LNCAP (cell line): ENCODE data around the gene SERPINB4.

Experiments
- TF ChIP-seq, protein P1 (sequence below): fragments of 450-650 bp; IDR thresholded peaks from 2 replicates; pipeline ENCODE4 v1.5.1; 2017; ENCODE audit warnings: mild to moderate bottlenecking

Gene SERPINB4

DNA sequence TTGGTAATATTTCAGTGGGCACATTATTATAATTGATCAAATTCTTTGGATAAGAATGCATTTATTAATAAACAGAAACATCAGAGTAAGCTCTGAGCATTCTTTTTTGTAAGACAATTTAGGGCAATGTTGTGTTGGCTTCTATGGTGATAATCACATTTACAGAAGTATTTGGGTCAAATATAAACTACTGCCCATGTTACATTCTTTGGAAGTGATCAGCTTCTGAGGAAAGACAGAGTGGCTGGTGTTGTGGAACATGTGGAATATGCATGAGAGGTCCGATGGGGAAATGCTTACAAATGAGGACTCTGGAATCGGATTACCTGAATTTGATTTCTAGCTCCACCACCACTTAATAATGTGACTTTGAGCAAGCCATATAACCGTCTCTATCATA lies 37.5 kb downstream of the SERPINB4 start:
- TF ChIP-seq, protein P1, sequence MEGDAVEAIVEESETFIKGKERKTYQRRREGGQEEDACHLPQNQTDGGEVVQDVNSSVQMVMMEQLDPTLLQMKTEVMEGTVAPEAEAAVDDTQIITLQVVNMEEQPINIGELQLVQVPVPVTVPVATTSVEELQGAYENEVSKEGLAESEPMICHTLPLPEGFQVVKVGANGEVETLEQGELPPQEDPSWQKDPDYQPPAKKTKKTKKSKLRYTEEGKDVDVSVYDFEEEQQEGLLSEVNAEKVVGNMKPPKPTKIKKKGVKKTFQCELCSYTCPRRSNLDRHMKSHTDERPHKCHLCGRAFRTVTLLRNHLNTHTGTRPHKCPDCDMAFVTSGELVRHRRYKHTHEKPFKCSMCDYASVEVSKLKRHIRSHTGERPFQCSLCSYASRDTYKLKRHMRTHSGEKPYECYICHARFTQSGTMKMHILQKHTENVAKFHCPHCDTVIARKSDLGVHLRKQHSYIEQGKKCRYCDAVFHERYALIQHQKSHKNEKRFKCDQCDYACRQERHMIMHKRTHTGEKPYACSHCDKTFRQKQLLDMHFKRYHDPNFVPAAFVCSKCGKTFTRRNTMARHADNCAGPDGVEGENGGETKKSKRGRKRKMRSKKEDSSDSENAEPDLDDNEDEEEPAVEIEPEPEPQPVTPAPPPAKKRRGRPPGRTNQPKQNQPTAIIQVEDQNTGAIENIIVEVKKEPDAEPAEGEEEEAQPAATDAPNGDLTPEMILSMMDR, result no peak

DNA sequence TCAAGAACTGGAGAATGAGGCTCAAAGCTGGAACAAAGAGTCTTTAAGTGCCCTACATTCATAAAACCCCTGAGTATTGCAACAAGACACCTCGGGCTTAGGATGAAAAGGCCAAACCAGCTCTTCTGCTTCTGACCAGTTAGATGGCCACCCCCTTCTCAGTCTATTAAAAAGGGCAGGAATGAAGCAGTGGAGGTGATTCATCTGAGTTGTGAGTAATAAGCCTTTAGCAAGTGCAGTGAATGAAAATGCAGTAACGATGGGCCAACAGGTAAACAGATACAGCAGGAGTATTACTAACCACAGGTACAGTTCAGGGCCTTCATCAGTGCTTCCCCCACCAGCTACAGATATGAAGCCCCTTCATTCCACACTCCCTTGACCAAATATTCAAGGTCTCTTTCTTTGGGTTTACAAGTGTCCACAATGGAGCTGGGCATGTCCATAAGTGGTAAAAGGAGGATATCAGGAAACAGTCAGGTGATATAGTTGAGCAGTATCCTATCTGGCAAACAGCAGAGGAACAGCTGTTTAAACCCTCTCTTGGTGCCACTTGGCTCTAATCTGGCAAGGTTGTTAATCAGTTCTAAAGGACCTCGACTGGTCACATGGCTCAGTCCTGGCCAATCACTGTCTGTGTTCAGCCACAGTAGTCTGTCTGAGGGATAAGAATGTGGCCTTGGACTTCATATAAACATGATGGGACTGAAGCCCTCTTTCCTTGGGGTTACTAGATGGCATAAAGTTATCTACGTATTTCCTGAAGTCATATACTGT lies 39.1 kb downstream of the SERPINB4 start:
- TF ChIP-seq, protein P1, result no peak

DNA sequence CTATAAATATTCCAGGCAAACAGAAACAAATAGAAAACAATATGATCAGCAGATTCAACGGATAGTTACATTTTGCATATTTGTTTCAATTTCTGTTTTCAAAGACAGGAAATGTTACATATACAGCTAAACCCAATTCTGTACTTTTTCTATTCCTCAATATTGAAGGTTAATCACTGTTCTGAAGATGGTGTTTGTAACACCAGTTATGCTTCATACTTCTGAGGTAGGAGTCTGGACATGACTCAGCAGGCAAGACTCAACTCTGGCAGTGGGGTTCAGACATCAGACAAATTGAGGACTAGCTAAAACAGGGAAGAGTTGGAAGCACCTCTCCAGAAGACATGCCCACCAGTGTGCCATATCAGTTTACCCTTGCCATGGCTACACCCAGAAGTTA lies 40.3 kb downstream of the SERPINB4 start:
- TF ChIP-seq, protein P1, result no peak

DNA sequence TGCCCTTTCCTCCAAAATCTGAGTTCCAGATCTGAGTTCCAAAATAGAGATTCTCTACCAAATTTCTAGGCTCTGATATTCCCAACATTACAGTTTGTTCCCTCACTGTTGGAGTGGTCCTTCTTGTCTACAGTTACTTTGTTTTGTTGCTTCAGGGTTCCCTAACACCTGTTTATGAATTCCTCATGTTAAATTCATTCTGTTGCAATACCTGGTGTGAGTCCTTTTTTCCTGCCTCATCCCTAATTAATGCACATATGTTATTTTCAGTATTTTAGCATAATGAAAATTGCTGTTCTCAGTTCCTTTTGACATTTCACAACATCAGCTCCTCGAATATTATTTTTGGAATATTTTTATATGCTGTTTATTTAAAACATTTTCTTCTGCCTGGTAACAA lies 40.7 kb downstream of the SERPINB4 start:
- TF ChIP-seq, protein P1, result no peak

DNA sequence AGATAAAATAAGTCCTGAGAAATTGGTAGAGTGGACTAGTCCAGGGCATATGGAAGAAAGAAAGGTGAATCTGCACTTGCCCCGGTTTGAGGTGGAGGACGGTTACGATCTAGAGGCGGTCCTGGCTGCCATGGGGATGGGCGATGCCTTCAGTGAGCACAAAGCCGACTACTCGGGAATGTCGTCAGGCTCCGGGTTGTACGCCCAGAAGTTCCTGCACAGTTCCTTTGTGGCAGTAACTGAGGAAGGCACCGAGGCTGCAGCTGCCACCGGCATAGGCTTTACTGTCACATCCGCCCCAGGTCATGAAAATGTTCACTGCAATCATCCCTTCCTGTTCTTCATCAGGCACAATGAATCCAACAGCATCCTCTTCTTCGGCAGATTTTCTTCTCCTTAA lies 47.1 kb downstream of the SERPINB4 start:
- TF ChIP-seq, protein P1, result no peak

DNA sequence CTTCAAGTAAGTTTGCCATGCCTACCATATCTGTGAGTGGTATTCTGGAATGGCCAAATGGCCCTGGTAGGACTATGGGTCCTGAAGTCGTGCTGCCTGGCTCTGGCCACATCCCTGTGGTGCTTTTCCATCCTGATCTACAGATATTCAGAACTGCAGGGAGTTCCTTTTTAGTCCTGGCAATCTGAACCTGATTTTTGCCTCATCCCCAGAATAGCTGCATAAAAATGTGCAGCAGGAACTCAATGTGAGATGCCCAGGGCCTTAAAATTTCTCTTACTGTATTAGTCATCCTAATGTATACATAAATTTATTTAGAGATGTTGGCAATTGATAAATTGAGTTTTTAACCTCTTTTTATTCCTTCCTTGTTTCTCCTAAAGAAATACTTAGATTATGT lies 51.6 kb downstream of the SERPINB4 start:
- TF ChIP-seq, protein P1, result no peak

DNA sequence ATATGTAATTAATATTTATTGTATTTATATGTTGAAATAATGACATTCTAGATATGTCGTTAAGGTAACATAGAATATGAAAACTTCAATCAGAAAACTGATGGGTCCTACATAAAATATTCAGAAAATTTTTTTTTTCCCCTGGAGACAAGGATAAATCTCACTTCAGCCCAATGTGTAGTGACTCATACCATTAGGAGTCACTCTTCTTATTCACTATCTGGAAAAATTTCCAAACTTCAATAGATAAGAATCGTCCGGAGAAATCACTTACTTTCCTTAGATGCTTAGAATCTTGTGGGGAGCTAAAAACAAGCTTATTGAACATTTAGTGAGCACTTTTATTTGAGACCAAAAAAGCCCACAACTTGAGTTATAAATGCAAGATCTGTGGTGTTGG lies 52.3 kb downstream of the SERPINB4 start:
- TF ChIP-seq, protein P1, result no peak
